AG04449 (cell line): ENCODE data around the gene GAS2L2.

Experiments used
- CTCF ChIA-PET: fragments of 350-600 bp; formaldehyde crosslinking; extraction: SDS; loops from one replicate; lab custom pipeline; 2021; ENCODE audit warnings: antibody characterized with exemption; lab: Yijun Ruan, JAX
- POLR2A ChIA-PET: fragments of 400-600, 350-600 bp; formaldehyde crosslinking; extraction: SDS; loops from one replicate; lab custom pipeline; 2020; ENCODE audit warnings: antibody characterized with exemption, inconsistent platforms; lab: Yijun Ruan, JAX
- DNase-seq: peaks from one replicate; pipeline ENCODE4 v3.0.0-alpha.2; 2010; ENCODE audit warnings: low read depth, low spot score
- H3K4me3 ChIP-seq: 2 replicates; pipeline ENCODE4 v1.5.1; 2011; ENCODE audit warnings: low read depth, mild to moderate bottlenecking, control low read depth, low read length
- CTCF ChIP-seq: IDR thresholded peaks from one replicate; pipeline ENCODE4 v1.5.1; 2011; ENCODE audit warnings: mild to moderate bottlenecking, moderate library complexity, low read length, control low read depth, inconsistent platforms; ENCODE audit not compliant: insufficient read depth; ENCODE audit errors: missing control alignments

The GAS2L2 gene

GRCh38 chr17:35717475-35717874 lies 35.6 kb downstream of the GAS2L2 start:
- no peak overlapping the region for H3K4me3 ChIP-seq
- TF ChIP-seq CTCF, result no peak
- ChIA-PET CTCF (interaction anchor here (1.1 to 4.0 kb wide), 5 partner anchors 15 to 431 kb away, joined by 3 to 17 read pairs (median 6); partner anchors contain the start of gene RASL10B), POLR2A (no interaction called here)
- no peak for DNase-seq

GRCh38 chr17:35716897-35717465 lies 36.1 kb downstream of the GAS2L2 start:
- ChIA-PET POLR2A (no interaction called here), CTCF (interaction anchor here (1.1 to 4.0 kb wide), 5 partner anchors 28 to 431 kb away, joined by 3 to 17 read pairs (median 6); no protein-coding TSS in a partner anchor)
- no peak for TF ChIP-seq CTCF
- H3K4me3 ChIP-seq, result no peak overlapping the region
- DNase-seq, result no peak

- CTCF ChIA-PET, result interaction anchor here (1.1 to 4.0 kb wide), 4 partner anchors 32 to 432 kb away, joined by 3 to 17 read pairs (median 6); no protein-coding TSS in a partner anchor
- no peak for TF ChIP-seq CTCF
- DNase-seq, result no peak
- H3K4me3 ChIP-seq, result no peak overlapping the region
- POLR2A ChIA-PET, result no interaction called here
Measured at GRCh38 chr17:35716173-35716572, 36.9 kb downstream of the GAS2L2 start.

- no peak for TF ChIP-seq CTCF
- DNase-seq, result no peak
- CTCF ChIA-PET, result interaction anchor here (1.6 kb wide), 2 partner anchors 48 to 103 kb away, joined by 5 to 8 read pairs; no protein-coding TSS in a partner anchor
- POLR2A ChIA-PET, result no interaction called here
- no peak overlapping the region for H3K4me3 ChIP-seq
Measured at GRCh38 chr17:35715416-35715815, 37.6 kb downstream of the GAS2L2 start.

- TF ChIP-seq CTCF, result no peak
- DNase-seq, result no peak
- no peak overlapping the region for H3K4me3 ChIP-seq
- ChIA-PET CTCF (interaction anchor here (1.6 kb wide), 1 partner anchor 103 kb away, joined by 5 read pairs; no protein-coding TSS in a partner anchor), POLR2A (no interaction called here)
Measured at GRCh38 chr17:35714988-35715387, 38.1 kb downstream of the GAS2L2 start.

GRCh38 chr17:35713069-35713728 lies 39.8 kb downstream of the GAS2L2 start:
- ChIA-PET POLR2A (interaction anchor here (1.4 kb wide), 1 partner anchor 13 kb away, joined by 7 read pairs; no protein-coding TSS in a partner anchor), CTCF (interaction anchor here (0.9 to 2.0 kb wide), 4 partner anchors 35 to 102 kb away, joined by 3 to 9 read pairs (median 5); no protein-coding TSS in a partner anchor)
- DNase-seq, result peak; percentile 90
- TF ChIP-seq CTCF, result no peak
- no peak overlapping the region for H3K4me3 ChIP-seq
